Pulmonary artery endothelial cell (primary cell): ENCODE data around the gene PDE6A. TPM values are rescaled to one million over a fixed set of nuclear protein-coding genes. Genes with fewer than 3 reads are reported as not detected.
A peak's percentile ranks its signal among the peaks of the same experiment; 100 is the strongest.
"Not testable (repeated sequence)": the region's sequence is repeated elsewhere in the genome, so short reads cannot be mapped to it uniquely, and the experiment has no call there.

Source experiments
- DNase-seq: peaks from one replicate; pipeline ENCODE4 v3.0.0-alpha.2; 2011; ENCODE audit warnings: low read depth, low spot score
- total RNA-seq: library from RNA; depleted of rRNA; stranded (reverse); fragments of >200 nt; gene quantifications from 2 replicates; pipeline ENCODE4 v1.2.3, GENCODE V29; 2014

The PDE6A gene
- total RNA-seq, 1 donor from 2014 or later = not detected

GRCh38 chr5:149865746-149866145 lies 78.8 kb downstream of the PDE6A start:
- no peak for DNase-seq

GRCh38 chr5:149863830-149864229 lies 80.8 kb downstream of the PDE6A start:
- DNase-seq = no peak

- DNase-seq = no peak
Observed at GRCh38 chr5:149863176-149863575, 81.4 kb downstream of the PDE6A start.

- no peak for DNase-seq
Observed at GRCh38 chr5:149860801-149861322, 83.7 kb downstream of the PDE6A start.

GRCh38 chr5:149859746-149860145 lies 84.8 kb downstream of the PDE6A start:
- no peak for DNase-seq

GRCh38 chr5:149858481-149858880 lies 86.1 kb downstream of the PDE6A start:
- DNase-seq = not testable (repeated sequence)

GRCh38 chr5:149857499-149857898 lies 87.1 kb downstream of the PDE6A start:
- peak; percentile 22 for DNase-seq

- DNase-seq = no peak
Observed at GRCh38 chr5:149855366-149855765, 89.2 kb downstream of the PDE6A start.

GRCh38 chr5:149854866-149855265 lies 89.7 kb downstream of the PDE6A start:
- DNase-seq = no peak

GRCh38 chr5:149853701-149854100 lies 90.9 kb downstream of the PDE6A start:
- no peak for DNase-seq

GRCh38 chr5:149853331-149853648 lies 91.3 kb downstream of the PDE6A start:
- no peak for DNase-seq

- DNase-seq = peak; percentile 51
Observed at GRCh38 chr5:149852641-149853330, 91.8 kb downstream of the PDE6A start.

GRCh38 chr5:149851211-149851610 lies 93.4 kb downstream of the PDE6A start:
- no peak for DNase-seq

GRCh38 chr5:149849966-149850910 lies 94.4 kb downstream of the PDE6A start:
- no peak for DNase-seq

GRCh38 chr5:149849280-149849965 lies 95.2 kb downstream of the PDE6A start:
- no peak for DNase-seq

- DNase-seq = no peak
Observed at GRCh38 chr5:149847611-149848010, 97.0 kb downstream of the PDE6A start.

- DNase-seq = no peak
Observed at GRCh38 chr5:149846021-149846420, 98.6 kb downstream of the PDE6A start.

- no peak for DNase-seq
Observed at GRCh38 chr5:149845601-149846000, 99.0 kb downstream of the PDE6A start.

- DNase-seq = no peak
Observed at GRCh38 chr5:149841851-149842793, 102.5 kb downstream of the PDE6A start.

GRCh38 chr5:149840226-149840825 lies 104.3 kb downstream of the PDE6A start:
- no peak for DNase-seq
